Esophagus (tissue), 2 donors: ENCODE data around the gene TMEM8B. TPM values are rescaled to one million over a fixed set of nuclear protein-coding genes. Genes with fewer than 3 reads are reported as not detected.

ENCODE experiments used
- polyA plus RNA-seq, 2 donors: library from polyadenylated mRNA; stranded (reverse); fragments of 200-250 nt; gene quantifications; one replicate each; pipeline ENCODE4 v1.2.3, GENCODE V29; 2013
- donor health status: healthy with polysubstance abuse.
- donor health status: Bipolar disorder and iron deficiency.

TMEM8B gene
- polyA plus RNA-seq, 2 donors: 2.2 to 3.0 TPM

Other genes starting within 250 kb of the TMEM8B start
- gene TESK1, start 224.0 kb upstream of the TMEM8B start, polyA plus RNA-seq: 10 to 100 TPM; 15.3 to 22.7 TPM
- under 1 TPM; 0.26 to 0.29 TPM for gene CD72, start 210.8 kb upstream of the TMEM8B start, polyA plus RNA-seq
- under 1 TPM; 0.75 to 0.88 TPM for gene SIT1, start 178.3 kb upstream of the TMEM8B start, polyA plus RNA-seq
- 100 to 1,000 TPM in 1 of 2 donors, 1 to 10 TPM in 1; 3.3 to 333 TPM for gene RMRP, start 171.2 kb upstream of the TMEM8B start, polyA plus RNA-seq
- gene CCDC107, start 170.9 kb upstream of the TMEM8B start, polyA plus RNA-seq: 10 to 100 TPM; 17.3 to 21.1 TPM
- gene ARHGEF39, start 164.0 kb upstream of the TMEM8B start, polyA plus RNA-seq: 1 to 10 TPM; 2.4 to 4.0 TPM
- under 1 TPM; 0.18 to 0.94 TPM for gene CA9, start 155.3 kb upstream of the TMEM8B start, polyA plus RNA-seq
- 1,000 to 10,000 TPM; 1,007 to 1,288 TPM for gene TPM2, start 139.3 kb upstream of the TMEM8B start, polyA plus RNA-seq
- gene TLN1, start 97.0 kb upstream of the TMEM8B start, polyA plus RNA-seq: 10 to 100 TPM; 53.2 to 89.5 TPM
- 10 to 100 TPM; 10.5 to 13.6 TPM for gene CREB3, start 96.6 kb upstream of the TMEM8B start, polyA plus RNA-seq
- 10 to 100 TPM; 26.7 to 45.8 TPM for gene GBA2, start 80.0 kb upstream of the TMEM8B start, polyA plus RNA-seq
- gene RGP1, start 79.9 kb upstream of the TMEM8B start, polyA plus RNA-seq: 1 to 10 TPM; 5.3 to 6.3 TPM
- under 1 TPM in 1 of 2 donors, not detected in 1; 0.06 TPM for gene MSMP, start 75.0 kb upstream of the TMEM8B start, polyA plus RNA-seq
- gene NPR2, start 37.6 kb upstream of the TMEM8B start, polyA plus RNA-seq: 1 to 10 TPM; 3.8 to 5.1 TPM
- gene SPAG8, start 17.0 kb upstream of the TMEM8B start, polyA plus RNA-seq: under 1 TPM; 0.52 to 0.57 TPM
- 10 to 100 TPM; 43.1 to 45.0 TPM for gene HINT2, start 14.2 kb upstream of the TMEM8B start, polyA plus RNA-seq
- not detected for gene FAM221B, start 496 bp upstream of the TMEM8B start, polyA plus RNA-seq
- not detected for gene OR13J1, start 41.2 kb downstream of the TMEM8B start, polyA plus RNA-seq
- under 1 TPM; 0.61 to 0.94 TPM for gene HRCT1, start 77.0 kb downstream of the TMEM8B start, polyA plus RNA-seq
- gene SPAAR, start 80.3 kb downstream of the TMEM8B start, polyA plus RNA-seq: under 1 TPM; 0.29 to 0.33 TPM
- gene OR2S2, start 128.9 kb downstream of the TMEM8B start, polyA plus RNA-seq: not detected
- gene RECK, start 207.7 kb downstream of the TMEM8B start, polyA plus RNA-seq: 1 to 10 TPM; 1.0 to 1.5 TPM